MM.1S (cell line): ENCODE data around the gene TACSTD2.

Experiments used
- EZH2 ChIP-seq: fragments of 300-600 bp; sonication (generic); optimal IDR thresholded peaks from 2 replicates; pipeline ENCODE3; 2017; ENCODE audit warnings: low read depth, mild to moderate bottlenecking, antibody characterized with exemption, low read length, mixed read lengths
- TF ChIP-seq, protein P1 (sequence below): fragments of 300-600 bp; sonication (generic); IDR thresholded peaks from 2 replicates; pipeline ENCODE4 v1.5.1; 2016; ENCODE audit warnings: antibody characterized with exemption, low read length, mixed read lengths

GRCh38 chr1:58573705-58574591, 3.1 kb downstream of the TACSTD2 start:
- TF ChIP-seq, protein P1, sequence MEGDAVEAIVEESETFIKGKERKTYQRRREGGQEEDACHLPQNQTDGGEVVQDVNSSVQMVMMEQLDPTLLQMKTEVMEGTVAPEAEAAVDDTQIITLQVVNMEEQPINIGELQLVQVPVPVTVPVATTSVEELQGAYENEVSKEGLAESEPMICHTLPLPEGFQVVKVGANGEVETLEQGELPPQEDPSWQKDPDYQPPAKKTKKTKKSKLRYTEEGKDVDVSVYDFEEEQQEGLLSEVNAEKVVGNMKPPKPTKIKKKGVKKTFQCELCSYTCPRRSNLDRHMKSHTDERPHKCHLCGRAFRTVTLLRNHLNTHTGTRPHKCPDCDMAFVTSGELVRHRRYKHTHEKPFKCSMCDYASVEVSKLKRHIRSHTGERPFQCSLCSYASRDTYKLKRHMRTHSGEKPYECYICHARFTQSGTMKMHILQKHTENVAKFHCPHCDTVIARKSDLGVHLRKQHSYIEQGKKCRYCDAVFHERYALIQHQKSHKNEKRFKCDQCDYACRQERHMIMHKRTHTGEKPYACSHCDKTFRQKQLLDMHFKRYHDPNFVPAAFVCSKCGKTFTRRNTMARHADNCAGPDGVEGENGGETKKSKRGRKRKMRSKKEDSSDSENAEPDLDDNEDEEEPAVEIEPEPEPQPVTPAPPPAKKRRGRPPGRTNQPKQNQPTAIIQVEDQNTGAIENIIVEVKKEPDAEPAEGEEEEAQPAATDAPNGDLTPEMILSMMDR: no peak
- no peak for TF ChIP-seq EZH2
